HEK293T (cell line): ENCODE data around the gene GALK2.

Experiments
- ARNT ChIP-seq: fragments of 450-650 bp; IDR thresholded peaks from 2 replicates; pipeline ENCODE4 v1.6.1; 2017; ENCODE audit warnings: mild to moderate bottlenecking
- BHLHE40 ChIP-seq: fragments of 450-650 bp; IDR thresholded peaks from 2 replicates; pipeline ENCODE4 v1.6.1; 2016; ENCODE audit warnings: mild to moderate bottlenecking, moderate library complexity, borderline replicate concordance
- CTBP1 ChIP-seq: fragments of 450-650 bp; IDR thresholded peaks from 2 replicates; pipeline ENCODE4 v1.6.1; 2016; ENCODE audit warnings: borderline replicate concordance
- FOXA1 ChIP-seq: fragments of 450-650 bp; IDR thresholded peaks from 2 replicates; pipeline ENCODE4 v1.6.1; 2016; ENCODE audit warnings: mild to moderate bottlenecking
- FOXK2 ChIP-seq: fragments of 450-650 bp; IDR thresholded peaks from 2 replicates; pipeline ENCODE4 v1.6.1; 2016; ENCODE audit warnings: mild to moderate bottlenecking
- FOXM1 ChIP-seq: fragments of 450-650 bp; IDR thresholded peaks from 2 replicates; pipeline ENCODE4 v1.6.1; 2017; ENCODE audit warnings: mild to moderate bottlenecking, borderline replicate concordance
- HDGF ChIP-seq: fragments of 450-650 bp; IDR thresholded peaks from 2 replicates; pipeline ENCODE4 v1.6.1; 2017; ENCODE audit warnings: antibody characterized with exemption, borderline replicate concordance
- NFRKB ChIP-seq: fragments of 450-650 bp; IDR thresholded peaks from 2 replicates; pipeline ENCODE4 v1.6.1; 2016; ENCODE audit warnings: mild to moderate bottlenecking, moderate library complexity
- SP1 ChIP-seq: fragments of 450-650 bp; IDR thresholded peaks from 2 replicates; pipeline ENCODE4 v1.6.1; 2017
- TARDBP ChIP-seq: fragments of 450-650 bp; IDR thresholded peaks from 2 replicates; pipeline ENCODE4 v1.6.1; 2016
- ZNF384 ChIP-seq: fragments of 450-650 bp; IDR thresholded peaks from 2 replicates; pipeline ENCODE4 v1.6.1; 2016

DNA sequence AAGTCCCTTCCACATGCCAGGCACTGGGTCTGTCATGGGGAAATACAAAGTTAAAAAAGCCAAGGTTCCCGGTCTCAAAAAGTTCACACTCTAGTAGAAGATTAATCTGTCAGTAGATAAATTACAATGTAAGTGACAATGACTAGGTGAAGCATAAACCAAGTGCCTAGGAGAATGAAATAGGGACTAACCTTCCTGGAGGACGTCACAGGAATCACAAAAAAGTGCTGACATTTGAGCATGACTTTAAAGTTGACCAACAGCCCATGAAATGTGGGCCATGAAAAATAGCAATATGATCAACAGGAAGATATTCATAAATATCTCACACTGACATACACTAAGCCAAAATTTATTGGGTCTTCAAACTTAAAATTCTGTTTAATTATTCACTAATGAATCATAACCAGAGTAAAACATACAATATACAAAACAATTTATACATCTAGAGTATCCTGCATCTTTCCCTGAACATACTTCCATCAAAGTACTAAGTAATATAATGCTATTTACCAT is 34.6 kb upstream of the GALK2 start:
- TF ChIP-seq ZNF384 (no peak), SP1 (no peak), HDGF (no peak), BHLHE40 (no peak), CTBP1 (no peak), FOXK2 (no peak), NFRKB (no peak), ARNT (no peak), FOXA1 (no peak), FOXM1 (no peak), TARDBP (no peak)
